ENCODE measurements around the gene F3.
"Not testable (repeated sequence)": the region's sequence is repeated elsewhere in the genome, so short reads cannot be mapped to it uniquely, and the experiment has no call there.

Gene F3

GRCh38 chr1:94582565-94582964, 41.0 kb upstream of the F3 start:
- TF ChIP-seq POLR2AphosphoS5 (IDR thresholded peaks at IDR 0.05; ENCODE audit: low read depth) (no peak), SPI1 (IDR thresholded peaks at IDR 0.05; ENCODE audit: borderline replicate concordance, low read depth) (no peak), GABPA (IDR thresholded peaks at IDR 0.05; ENCODE audit: low read depth) (no peak)
- no peaks in the 10 kb centered on the region for H3K27me3 ChIP-seq (ENCODE audit: insufficient read depth, poor library complexity, severe bottlenecking)
- no peak overlapping the region for H3K4me3 ChIP-seq (replicated peaks; ENCODE audit: insufficient read depth, low read length)
- H3K27ac ChIP-seq (replicated peaks), result no peak overlapping the region
- DNase-seq (ENCODE audit: low read depth in 1 of 2, low spot score in 1 of 2), result peak in 1 of 2 experiments; percentile 7

- no peak for DNase-seq (ENCODE audit: low read depth in 1 of 2, low spot score in 1 of 2)
- Histone ChIP-seq H3K27ac (replicated peaks) (no peak overlapping the region), H3K4me3 (replicated peaks; ENCODE audit: insufficient read depth, low read length) (no peak overlapping the region), H3K27me3 (ENCODE audit: insufficient read depth, poor library complexity, severe bottlenecking) (no peaks in the 10 kb centered on the region)
- TF ChIP-seq GABPA (IDR thresholded peaks at IDR 0.05; ENCODE audit: low read depth), result no peak
- TF ChIP-seq CTCF (IDR thresholded peaks at IDR 0.05; ENCODE audit: insufficient read depth, low read length), result no peak
- TF ChIP-seq POLR2AphosphoS5 (IDR thresholded peaks at IDR 0.05; ENCODE audit: low read depth), result no peak
- no peak for TF ChIP-seq REST (IDR thresholded peaks at IDR 0.05; ENCODE audit: insufficient replicate concordance, low read depth)
- TF ChIP-seq SPI1 (IDR thresholded peaks at IDR 0.05; ENCODE audit: borderline replicate concordance, low read depth), result no peak
Measured at GRCh38 chr1:94580367-94581115, 39.0 kb upstream of the F3 start.

- no peak for DNase-seq (ENCODE audit: low read depth in 1 of 2, low spot score in 1 of 2)
- H3K4me3 ChIP-seq (replicated peaks; ENCODE audit: insufficient read depth, low read length), result no peak overlapping the region
- H3K27me3 ChIP-seq (ENCODE audit: insufficient read depth, poor library complexity, severe bottlenecking), result no peaks in the 10 kb centered on the region
- no peak for TF ChIP-seq CTCF (IDR thresholded peaks at IDR 0.05; ENCODE audit: insufficient read depth, low read length)
- TF ChIP-seq POLR2AphosphoS5 (IDR thresholded peaks at IDR 0.05; ENCODE audit: low read depth), result no peak
- no peak for TF ChIP-seq GABPA (IDR thresholded peaks at IDR 0.05; ENCODE audit: low read depth)
- TF ChIP-seq REST (IDR thresholded peaks at IDR 0.05; ENCODE audit: insufficient replicate concordance, low read depth), result no peak
- no peak for TF ChIP-seq SPI1 (IDR thresholded peaks at IDR 0.05; ENCODE audit: borderline replicate concordance, low read depth)
- no peak overlapping the region for H3K27ac ChIP-seq (replicated peaks)
Measured at GRCh38 chr1:94579876-94580294, 38.3 kb upstream of the F3 start.

- no peak for TF ChIP-seq POLR2AphosphoS5 (IDR thresholded peaks at IDR 0.05; ENCODE audit: low read depth)
- TF ChIP-seq GABPA (IDR thresholded peaks at IDR 0.05; ENCODE audit: low read depth), result no peak
- TF ChIP-seq SPI1 (IDR thresholded peaks at IDR 0.05; ENCODE audit: borderline replicate concordance, low read depth), result no peak
- no peak for TF ChIP-seq REST (IDR thresholded peaks at IDR 0.05; ENCODE audit: insufficient replicate concordance, low read depth)
- no peak for DNase-seq (ENCODE audit: low read depth in 1 of 2, low spot score in 1 of 2)
- Histone ChIP-seq H3K4me3 (replicated peaks; ENCODE audit: insufficient read depth, low read length) (no peak overlapping the region), H3K27me3 (ENCODE audit: insufficient read depth, poor library complexity, severe bottlenecking) (no peaks in the 10 kb centered on the region), H3K27ac (replicated peaks) (no peak overlapping the region)
Measured at GRCh38 chr1:94578856-94579255, 37.3 kb upstream of the F3 start.

- not testable (repeated sequence) for H3K27me3 ChIP-seq (ENCODE audit: insufficient read depth, poor library complexity, severe bottlenecking); DNase-seq (ENCODE audit: low read depth in 1 of 2, low spot score in 1 of 2); H3K27ac ChIP-seq (replicated peaks); H3K4me3 ChIP-seq (replicated peaks; ENCODE audit: insufficient read depth, low read length)
Measured at GRCh38 chr1:94573917-94574316, 32.4 kb upstream of the F3 start.

Measured in HL-60 (cell line).